Measurements from ENCODE around the gene DEPDC5.

- TF ChIP-seq, protein P1, sequence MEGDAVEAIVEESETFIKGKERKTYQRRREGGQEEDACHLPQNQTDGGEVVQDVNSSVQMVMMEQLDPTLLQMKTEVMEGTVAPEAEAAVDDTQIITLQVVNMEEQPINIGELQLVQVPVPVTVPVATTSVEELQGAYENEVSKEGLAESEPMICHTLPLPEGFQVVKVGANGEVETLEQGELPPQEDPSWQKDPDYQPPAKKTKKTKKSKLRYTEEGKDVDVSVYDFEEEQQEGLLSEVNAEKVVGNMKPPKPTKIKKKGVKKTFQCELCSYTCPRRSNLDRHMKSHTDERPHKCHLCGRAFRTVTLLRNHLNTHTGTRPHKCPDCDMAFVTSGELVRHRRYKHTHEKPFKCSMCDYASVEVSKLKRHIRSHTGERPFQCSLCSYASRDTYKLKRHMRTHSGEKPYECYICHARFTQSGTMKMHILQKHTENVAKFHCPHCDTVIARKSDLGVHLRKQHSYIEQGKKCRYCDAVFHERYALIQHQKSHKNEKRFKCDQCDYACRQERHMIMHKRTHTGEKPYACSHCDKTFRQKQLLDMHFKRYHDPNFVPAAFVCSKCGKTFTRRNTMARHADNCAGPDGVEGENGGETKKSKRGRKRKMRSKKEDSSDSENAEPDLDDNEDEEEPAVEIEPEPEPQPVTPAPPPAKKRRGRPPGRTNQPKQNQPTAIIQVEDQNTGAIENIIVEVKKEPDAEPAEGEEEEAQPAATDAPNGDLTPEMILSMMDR (IDR thresholded peaks at IDR 0.05) = no peak
- TF ChIP-seq POLR2A (IDR thresholded peaks at IDR 0.05) = no peak
These were observed 198.2 kb downstream of the DEPDC5 start for GRCh38 chr22:31952094-31952401.

Measured in Peyer's patch (tissue), 4 donors.